Measurements from ENCODE around the gene KIAA1586.

The KIAA1586 gene

DNA sequence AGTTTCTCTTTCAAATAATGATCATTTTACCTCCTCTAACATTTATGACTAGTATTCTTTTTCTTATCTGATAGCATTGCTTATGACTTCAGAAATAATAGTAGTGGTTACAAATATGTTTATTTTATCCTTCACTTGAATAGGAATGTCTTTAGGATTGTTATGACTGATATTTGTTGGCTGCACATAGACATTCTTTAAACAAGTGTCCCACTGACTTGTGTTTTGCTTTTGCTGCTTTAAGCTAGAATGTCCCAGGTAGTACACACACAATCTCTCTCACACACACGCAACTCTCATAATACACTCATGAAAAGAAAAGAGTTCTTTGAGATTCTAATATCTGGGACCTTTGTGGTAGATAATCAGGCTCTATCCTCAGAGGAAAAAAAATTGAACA is 21.6 kb downstream of the KIAA1586 start:
- TF ChIP-seq, protein P1, sequence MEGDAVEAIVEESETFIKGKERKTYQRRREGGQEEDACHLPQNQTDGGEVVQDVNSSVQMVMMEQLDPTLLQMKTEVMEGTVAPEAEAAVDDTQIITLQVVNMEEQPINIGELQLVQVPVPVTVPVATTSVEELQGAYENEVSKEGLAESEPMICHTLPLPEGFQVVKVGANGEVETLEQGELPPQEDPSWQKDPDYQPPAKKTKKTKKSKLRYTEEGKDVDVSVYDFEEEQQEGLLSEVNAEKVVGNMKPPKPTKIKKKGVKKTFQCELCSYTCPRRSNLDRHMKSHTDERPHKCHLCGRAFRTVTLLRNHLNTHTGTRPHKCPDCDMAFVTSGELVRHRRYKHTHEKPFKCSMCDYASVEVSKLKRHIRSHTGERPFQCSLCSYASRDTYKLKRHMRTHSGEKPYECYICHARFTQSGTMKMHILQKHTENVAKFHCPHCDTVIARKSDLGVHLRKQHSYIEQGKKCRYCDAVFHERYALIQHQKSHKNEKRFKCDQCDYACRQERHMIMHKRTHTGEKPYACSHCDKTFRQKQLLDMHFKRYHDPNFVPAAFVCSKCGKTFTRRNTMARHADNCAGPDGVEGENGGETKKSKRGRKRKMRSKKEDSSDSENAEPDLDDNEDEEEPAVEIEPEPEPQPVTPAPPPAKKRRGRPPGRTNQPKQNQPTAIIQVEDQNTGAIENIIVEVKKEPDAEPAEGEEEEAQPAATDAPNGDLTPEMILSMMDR (IDR thresholded peaks at IDR 0.05) = no peak

DNA sequence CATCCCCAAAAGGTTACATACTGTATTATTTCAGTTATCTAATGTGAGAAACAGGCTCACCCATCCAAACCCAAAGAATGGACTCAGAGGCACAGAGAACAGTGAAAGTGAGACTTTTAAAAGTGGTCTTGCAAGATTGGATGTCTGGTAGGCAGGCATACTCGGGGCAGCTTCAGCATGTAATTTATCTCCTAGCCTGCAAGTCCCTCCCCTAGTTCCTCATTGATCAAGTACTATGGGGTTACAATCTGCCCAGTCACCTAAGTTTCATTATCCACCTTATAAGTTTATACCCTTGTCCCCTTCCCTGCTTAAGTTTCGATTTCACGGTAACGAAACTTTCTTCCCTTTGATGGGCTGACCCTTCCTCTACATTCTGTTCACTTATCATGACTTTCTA is 22.7 kb downstream of the KIAA1586 start:
- TF ChIP-seq, protein P1 (IDR thresholded peaks at IDR 0.05) = no peak

DNA sequence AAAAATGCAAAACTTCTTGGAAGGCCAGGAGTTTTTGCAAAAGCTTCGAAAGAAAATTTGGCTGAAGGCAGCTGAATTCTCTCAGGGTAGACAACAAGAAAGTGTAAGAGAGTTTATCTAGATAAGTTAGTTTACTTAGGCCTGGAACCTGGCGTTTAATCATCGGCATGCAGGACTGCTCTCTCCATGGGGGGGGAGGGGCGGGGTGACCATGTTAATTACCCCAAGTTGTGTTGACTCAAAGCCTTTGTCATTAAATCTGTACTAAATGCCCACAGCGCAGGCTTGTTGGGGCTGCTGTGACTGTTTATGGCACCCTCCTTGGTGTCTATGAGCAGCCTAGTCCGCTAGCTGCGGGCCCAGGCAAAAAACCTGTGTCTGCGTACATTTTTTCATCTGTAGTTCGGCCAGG is 23.4 kb downstream of the KIAA1586 start:
- TF ChIP-seq, protein P1 (IDR thresholded peaks at IDR 0.05) = no peak

- TF ChIP-seq, protein P1 (IDR thresholded peaks at IDR 0.05) = no peak
These were observed 25.6 kb downstream of the KIAA1586 start for GRCh38 chr6:57072108-57072507.

DNA sequence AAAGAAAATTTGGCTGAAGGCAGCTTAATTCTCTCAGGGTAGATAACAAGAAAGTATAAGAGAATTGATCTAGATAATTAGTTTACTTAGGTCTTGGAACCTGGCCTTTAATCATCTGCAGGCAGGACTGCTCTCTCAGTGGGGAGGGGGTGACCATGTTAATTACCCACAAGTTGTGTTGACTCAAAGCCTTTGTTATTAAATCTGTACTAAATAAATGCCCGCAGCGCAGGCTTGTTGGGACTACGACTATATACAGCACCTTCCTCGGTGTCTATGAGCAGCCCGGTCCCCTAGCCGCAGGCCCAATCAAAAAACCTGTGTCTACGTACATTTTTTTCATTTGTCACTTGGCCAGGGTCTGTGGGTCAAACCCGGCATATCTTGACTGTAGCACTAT is 27.9 kb downstream of the KIAA1586 start:
- TF ChIP-seq, protein P1 (IDR thresholded peaks at IDR 0.05) = no peak

- TF ChIP-seq, protein P1 (IDR thresholded peaks at IDR 0.05) = no peak
These were observed 28.6 kb downstream of the KIAA1586 start for GRCh38 chr6:57075092-57075491.

DNA sequence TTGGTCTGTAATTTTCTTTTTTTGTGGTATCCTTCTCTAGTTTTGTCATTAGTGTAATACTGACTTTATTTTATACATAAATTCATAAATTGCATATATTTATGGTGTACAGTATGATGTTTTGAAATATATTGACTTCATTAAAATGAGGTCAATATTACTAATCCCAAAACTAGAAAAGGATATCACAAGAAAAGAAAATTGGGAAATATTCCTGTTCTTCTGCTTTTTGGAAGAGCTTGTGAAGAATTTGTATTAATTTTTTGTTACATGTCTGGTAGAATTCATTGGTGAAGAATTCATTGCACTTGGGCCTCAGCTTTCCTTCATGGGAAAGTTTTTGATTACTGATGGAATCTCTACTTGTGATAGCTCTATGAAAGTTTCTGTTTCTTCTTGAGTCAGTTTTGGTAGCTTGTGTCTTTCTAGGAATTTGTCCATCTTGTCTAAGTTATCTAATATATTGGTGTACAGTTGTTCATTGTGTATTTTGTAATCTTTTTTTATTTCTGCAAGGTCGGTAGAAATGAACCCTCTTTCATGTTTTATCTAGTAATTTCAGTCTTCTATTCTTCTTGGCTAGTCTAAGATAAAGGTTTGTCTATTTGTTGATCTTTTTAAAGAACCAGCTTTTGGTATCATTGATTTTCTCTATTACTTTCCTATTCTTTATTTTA is 32.2 kb downstream of the KIAA1586 start:
- TF ChIP-seq, protein P1 (IDR thresholded peaks at IDR 0.05) = no peak

DNA sequence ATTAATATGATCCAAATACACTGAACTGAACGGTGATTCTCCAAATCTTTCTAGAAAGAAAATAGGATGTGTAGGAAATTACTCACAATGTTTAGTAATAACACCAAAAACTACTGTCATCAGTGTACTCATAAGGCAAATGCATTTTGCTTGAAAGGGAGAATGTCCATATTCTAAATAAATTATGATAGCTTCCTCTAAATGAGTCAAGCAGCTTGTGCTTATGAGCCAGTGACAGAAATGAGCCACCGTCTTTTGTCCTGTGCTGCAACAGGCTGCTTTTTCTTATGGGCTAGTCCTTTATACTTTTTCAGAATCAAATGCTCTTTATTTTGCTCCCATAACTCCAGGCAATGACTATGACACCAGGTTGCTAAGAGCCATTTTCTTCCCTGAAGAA is 39.0 kb downstream of the KIAA1586 start:
- TF ChIP-seq, protein P1 (IDR thresholded peaks at IDR 0.05) = no peak
